ENCODE results near the gene CACNA2D3.
A peak's percentile ranks its signal among the peaks of the same experiment; 100 is the strongest.
"Not testable (repeated sequence)": the region's sequence is repeated elsewhere in the genome, so short reads cannot be mapped to it uniquely, and the experiment has no call there.

The CACNA2D3 gene

DNA sequence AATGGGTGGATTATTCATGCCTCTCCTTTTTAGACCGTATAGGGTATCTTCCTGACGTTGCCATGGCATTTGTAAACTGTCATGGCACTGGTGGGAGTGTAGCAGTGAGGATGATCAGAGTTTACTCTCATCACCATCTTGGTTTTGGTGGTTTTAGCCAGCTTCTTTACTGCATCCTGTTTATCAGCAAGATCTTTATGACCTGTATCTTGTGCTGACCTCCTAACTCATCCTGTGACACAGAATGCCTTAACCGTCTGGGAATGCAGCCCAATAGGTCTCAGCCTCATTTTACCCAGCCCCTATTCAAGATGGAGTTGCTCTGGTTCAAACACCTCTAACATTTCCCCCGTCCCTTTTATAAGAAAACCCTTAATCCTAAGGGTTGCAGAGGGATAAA is 855.6 kb downstream of the CACNA2D3 start:
- DNase-seq = not testable (repeated sequence)

DNA sequence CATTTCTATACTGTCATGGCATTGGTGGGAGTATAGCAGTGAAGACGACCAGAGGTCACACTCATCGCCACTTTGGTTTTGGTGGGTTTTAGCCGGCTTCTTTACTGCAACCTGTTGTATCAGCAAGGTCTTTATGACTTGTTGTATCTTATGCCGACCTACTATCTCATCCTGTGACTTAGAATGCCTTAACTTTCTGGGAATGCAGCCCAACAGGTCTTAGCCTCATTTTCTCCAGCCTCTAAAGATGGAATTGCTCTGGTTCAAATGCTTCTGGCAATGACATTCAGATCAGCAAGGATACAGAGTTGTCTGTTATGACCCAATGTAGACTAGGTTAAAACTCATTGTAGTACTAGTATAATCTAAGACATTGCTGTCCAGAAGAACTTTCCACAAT is 860.5 kb downstream of the CACNA2D3 start:
- no peak for DNase-seq

DNA sequence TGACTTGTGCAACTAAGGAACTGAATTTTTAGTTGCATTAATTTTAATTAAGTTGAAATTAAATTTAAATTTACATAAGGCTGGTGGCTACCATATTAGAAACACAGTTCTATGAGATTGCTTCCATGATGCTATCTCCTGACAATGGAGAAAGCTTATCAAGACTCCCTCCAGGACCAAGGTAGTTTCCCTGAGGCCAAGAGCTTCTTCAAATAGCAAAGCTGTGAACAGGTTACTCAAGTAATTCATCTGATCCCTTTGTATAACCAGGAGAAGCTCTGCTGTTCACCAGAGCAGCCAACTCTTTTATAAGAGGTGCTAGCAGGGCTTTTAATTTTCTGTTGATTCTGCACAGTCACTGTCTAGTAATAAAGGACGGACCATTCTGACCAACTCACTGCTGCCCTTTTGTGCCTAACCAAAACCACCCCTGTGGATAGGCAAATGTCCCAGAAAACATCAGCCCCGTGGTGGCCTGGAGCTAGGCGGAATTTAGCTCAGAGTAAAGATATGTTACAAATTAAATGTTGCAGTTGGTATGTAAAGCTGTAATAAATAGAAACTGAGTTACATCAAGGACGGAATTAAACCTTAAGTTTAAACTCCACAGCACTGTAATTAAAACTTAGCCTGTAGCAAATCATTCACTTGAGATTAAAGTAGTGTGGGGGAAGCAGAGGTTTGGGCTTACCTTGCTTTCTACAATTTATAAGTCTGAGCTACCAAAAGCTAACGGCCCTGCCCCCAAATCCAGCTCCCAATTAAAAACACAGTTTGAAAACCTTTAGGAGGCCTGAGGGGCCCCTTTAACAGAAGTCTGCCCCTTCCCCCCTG is 861.1 kb downstream of the CACNA2D3 start:
- DNase-seq = no peak

GRCh38 chr3:54985856-54986255 is 863.5 kb downstream of the CACNA2D3 start:
- DNase-seq = no peak

DNA sequence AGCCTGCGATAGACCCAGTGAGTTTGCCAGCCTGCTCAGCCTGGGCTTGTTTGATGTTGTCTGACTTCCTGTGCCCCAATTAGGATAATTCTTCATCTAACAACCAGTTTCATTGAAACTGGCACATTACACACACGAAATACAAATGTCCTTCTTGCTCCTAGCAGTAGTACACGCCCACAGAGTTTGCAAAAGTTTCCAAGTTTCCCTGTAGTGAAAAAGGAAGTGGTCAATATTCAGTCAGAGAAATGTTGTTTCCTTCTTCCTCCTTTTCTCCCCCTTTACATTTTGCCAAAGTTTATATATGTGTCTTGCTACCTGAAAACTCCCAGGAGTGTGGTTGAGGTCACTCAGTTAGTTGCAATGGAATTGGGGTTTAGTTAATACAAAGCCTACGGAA is 863.9 kb downstream of the CACNA2D3 start:
- no peak for DNase-seq

GRCh38 chr3:54987719-54988118 is 865.4 kb downstream of the CACNA2D3 start:
- DNase-seq = no peak

- DNase-seq = peak; percentile 96
Observed at GRCh38 chr3:54988302-54988837, 866.0 kb downstream of the CACNA2D3 start.

DNA sequence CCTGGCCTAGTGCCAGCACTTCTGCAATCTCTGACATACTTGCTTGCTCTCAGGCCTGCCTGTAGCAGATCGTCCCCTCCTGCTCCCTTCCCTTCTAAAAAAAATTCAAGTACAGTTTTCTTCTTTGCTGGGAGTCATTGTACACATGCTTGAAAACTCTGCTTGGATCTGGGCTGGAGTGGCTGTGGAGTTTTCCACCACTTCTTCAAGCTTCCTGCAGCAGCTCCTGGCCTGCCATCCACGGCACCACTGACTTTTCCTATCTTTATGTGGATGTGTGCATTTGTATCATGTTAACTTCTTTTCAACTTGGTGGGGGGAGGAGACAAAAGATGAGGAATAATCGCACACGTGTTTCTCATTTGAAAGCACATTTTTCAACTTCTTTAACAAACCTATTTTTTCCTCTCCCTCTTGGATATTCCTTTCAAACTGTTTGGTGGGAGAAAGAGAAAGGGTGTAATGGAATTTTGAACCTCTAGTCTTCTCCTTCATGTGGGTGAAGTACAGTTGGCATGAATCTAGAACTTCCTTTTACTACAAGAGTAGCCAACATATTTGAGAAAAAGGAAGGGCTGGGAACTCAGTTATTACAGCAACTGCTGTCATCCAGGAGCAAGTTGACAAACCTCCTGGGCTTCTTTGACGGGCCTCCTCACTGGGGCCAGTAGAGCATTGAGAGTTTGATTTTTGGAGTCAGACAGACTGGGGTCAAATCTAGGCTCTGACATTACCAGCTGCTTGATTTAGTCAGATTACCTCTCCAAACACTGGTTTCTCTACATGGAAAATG is 866.7 kb downstream of the CACNA2D3 start:
- peak; percentile 87 for DNase-seq

DNA sequence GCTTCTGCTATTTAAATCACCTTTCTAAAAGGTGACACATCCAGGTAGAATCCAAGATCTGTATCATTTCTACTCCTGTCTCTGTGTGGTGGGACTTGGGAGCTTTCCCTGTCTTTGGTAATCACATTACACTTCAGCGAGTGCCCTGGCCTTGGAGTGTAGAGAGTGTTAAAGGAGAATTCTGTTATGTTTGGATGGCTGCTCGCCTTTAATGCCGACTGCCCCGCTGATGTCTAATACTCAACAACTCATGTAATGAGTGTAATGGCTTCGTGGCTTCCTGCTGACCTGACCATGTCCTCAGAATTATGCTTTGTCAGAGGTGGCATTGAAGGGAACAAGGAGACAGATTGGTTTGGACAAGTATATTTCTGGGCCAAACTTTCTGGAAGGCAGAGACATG is 871.8 kb downstream of the CACNA2D3 start:
- DNase-seq = no peak

DNA sequence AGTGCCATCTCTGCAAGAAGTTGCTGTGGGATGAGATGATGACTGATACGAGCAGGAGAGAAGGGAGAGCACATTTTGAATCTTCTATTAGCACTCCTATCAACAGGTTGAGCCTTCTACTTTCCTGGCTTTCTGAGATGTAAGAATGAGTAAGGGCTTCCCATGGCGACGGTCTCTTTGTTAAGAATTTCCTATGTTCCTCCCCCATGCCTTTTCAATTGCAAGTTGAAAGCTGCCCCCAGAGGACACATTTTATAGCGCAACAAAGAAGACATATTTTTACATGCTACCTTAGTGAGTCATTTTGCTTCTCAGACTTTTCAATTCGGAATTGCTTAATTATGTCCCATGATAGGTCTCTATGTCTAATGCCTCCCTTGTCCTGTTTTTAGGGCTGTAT is 876.8 kb downstream of the CACNA2D3 start:
- peak; percentile 93 for DNase-seq

GRCh38 chr3:54999811-55000210 is 877.5 kb downstream of the CACNA2D3 start:
- DNase-seq = no peak

- DNase-seq = peak; percentile 85
Observed at GRCh38 chr3:55000546-55000945, 878.2 kb downstream of the CACNA2D3 start.

DNA sequence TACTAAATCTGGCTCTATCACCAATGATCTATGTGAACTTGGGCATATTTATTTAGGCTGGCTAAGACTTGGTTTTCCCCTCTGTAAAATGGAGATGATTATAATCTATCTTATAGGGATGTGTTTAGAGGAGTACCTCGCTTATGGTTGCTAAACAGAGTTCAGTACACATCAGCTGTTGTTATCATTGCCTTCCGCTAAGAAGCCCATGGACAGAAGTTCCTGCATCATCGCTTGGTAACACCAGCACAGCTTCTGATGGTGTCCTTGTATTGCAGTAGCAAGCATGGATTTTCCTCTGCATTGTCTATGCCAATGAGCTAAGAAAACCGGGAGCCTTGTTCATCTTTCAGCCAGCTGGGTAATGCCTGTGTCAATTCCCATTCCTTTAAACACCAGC is 878.6 kb downstream of the CACNA2D3 start:
- no peak for DNase-seq

- DNase-seq = no peak
Observed at GRCh38 chr3:55002416-55002930, 880.1 kb downstream of the CACNA2D3 start.

DNA sequence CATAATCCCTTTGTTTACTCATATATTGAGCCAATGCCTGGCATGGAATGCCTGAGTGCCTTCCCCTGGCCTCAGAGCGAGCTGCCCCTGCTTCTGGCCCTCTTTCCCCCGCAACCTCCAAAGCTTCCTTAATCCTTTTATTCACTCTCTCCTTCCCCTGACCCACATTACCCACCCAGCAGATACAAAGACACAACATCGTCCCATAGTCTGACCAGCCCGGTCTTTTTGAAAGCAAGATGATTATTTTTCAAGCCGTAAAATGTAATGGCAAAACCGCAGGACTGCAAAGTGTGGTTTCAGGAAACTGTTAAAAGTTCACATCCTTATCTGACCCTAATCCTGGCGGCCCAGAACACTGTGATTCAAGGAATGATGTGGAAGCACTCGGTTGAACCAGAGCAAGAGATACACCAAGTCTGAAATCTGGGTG is 883.9 kb downstream of the CACNA2D3 start:
- peak; percentile 44 for DNase-seq

GRCh38 chr3:55007971-55008370 is 885.6 kb downstream of the CACNA2D3 start:
- DNase-seq = no peak

GRCh38 chr3:55009372-55009771 is 887.0 kb downstream of the CACNA2D3 start:
- DNase-seq = no peak

DNA sequence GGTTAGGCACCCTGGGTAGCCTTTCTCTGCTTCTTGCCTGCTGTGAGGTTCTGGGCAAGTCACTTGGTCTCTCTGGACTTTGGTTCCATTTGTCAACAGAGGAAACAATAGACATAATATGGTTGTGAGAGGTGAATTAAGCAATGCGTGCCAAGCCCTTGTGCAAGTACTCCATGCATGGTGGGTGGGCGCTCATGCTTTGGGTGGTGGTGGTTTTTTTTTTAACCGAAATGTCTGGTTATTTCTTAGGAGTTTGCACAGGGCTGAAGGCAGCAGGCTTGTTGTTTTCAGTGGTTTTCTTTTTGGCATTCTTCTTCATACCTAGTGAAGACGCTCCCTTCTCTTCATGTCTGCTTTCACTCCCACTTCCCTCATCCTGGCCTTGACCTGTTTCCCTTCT is 889.7 kb downstream of the CACNA2D3 start:
- no peak for DNase-seq

GRCh38 chr3:55013145-55013925 is 891.0 kb downstream of the CACNA2D3 start:
- DNase-seq = peak; percentile 69

GRCh38 chr3:55014081-55014480 is 891.7 kb downstream of the CACNA2D3 start:
- DNase-seq = peak; percentile 55

GRCh38 chr3:55014906-55015305 is 892.6 kb downstream of the CACNA2D3 start:
- no peak for DNase-seq

GRCh38 chr3:55017876-55018275 is 895.5 kb downstream of the CACNA2D3 start:
- peak; percentile 87 for DNase-seq
